HepG2 (cell line): Measurements from ENCODE around the gene NCOA7. TPM values are rescaled to one million over a fixed set of nuclear protein-coding genes. Genes with fewer than 3 reads are reported as not detected.

Source experiments
- ATAC-seq: fragments of 200-7000 bp; cut with Tn5 transposase; 3 replicates; pipeline ENCODE4 v1.9.1; 2020; ENCODE audit warnings: mild to moderate bottlenecking, moderate library complexity
- BruUV-seq: library from RNA; stranded (reverse); fragments of 400-500 nt; replicated peaks from 2 replicates; lab custom pipeline; 2021; lab: Mats Ljungman, UMichigan
- CTCF ChIA-PET: fragments of 300-600 bp; formaldehyde crosslinking; extraction: SDS; loops from one replicate; lab custom pipeline; 2021; ENCODE audit warnings: low total read pairs, inconsistent platforms, low intra/inter-chr PET ratio; lab: Yijun Ruan, JAX
- POLR2A ChIA-PET: fragments of 350-600 bp; sonication (Branson Sonifier 250); formaldehyde crosslinking; loops from one replicate; lab custom pipeline; 2020; ENCODE audit warnings: antibody characterized with exemption, inconsistent platforms; lab: Yijun Ruan, JAX
- DNase-seq: peaks from one replicate; pipeline ENCODE4 v3.0.0-alpha.2; 2015; ENCODE audit warnings: low spot score
- FAIRE-seq: peaks from 3 replicates; lab custom pipeline; 2011; peaks lifted over from hg19 to GRCh38; lab: Jason Lieb, UNC
- H2AFZ ChIP-seq: one replicate; pipeline ENCODE4 v1.6.1; 2011; ENCODE audit warnings: low read length, inconsistent platforms
- H3K27ac ChIP-seq: fragments of 300-600 bp; 3 replicates; pipeline ENCODE4 v1.8.0; 2011; ENCODE audit warnings: mixed run types, mild to moderate bottlenecking, mixed read lengths, low read length, inconsistent platforms; ENCODE audit not compliant: insufficient read depth; ENCODE audit errors: extremely low read length
- H3K27me3 ChIP-seq, 2 experiments: fragments of 200-600 bp in 1 of 2; 2 replicates in 1 of 2; 3 replicates in 1 of 2; pipeline versions ENCODE4 v1.6.0 to v1.8.0; 2011; ENCODE audit warnings: low read length in 2 of 2, mild to moderate bottlenecking in 2 of 2, moderate library complexity in 2 of 2, inconsistent platforms in 1 of 2; ENCODE audit not compliant: insufficient read depth in 2 of 2, control insufficient read depth in 1 of 2
- H3K36me3 ChIP-seq, 2 experiments: fragments of 200-600 bp in 1 of 2; replicated peaks in 1 of 2; 2 replicates in 1 of 2; 3 replicates in 1 of 2; pipeline versions ENCODE4 v1.5.1 to v1.8.0; 2011; ENCODE audit warnings: low read length in 2 of 2, inconsistent platforms in 1 of 2; ENCODE audit not compliant: insufficient read depth in 2 of 2, control insufficient read depth in 1 of 2
- H3K4me1 ChIP-seq: 2 replicates; pipeline ENCODE4 v1.5.1; 2012; ENCODE audit warnings: low read length, inconsistent platforms; ENCODE audit not compliant: insufficient read depth
- H3K4me2 ChIP-seq: 2 replicates; pipeline ENCODE4 v1.6.0; 2011; ENCODE audit warnings: low read depth, low read length, inconsistent platforms
- H3K4me3 ChIP-seq, 3 experiments: fragments of 200-600 bp in 1 of 3; sonication (generic), shearing (Covaris generic) in 1 of 3; replicated peaks in 1 of 3; 2 replicates each; pipeline ENCODE4 v1.5.1; 2011 to 2016; ENCODE audit warnings: low read length in 3 of 3, inconsistent platforms in 2 of 3, low read depth in 2 of 3, mild to moderate bottlenecking in 2 of 3, control low read depth in 1 of 3, mixed read lengths in 1 of 3; ENCODE audit not compliant: insufficient read depth in 1 of 3
- H3K79me2 ChIP-seq: one replicate; pipeline ENCODE4 v1.6.1; 2011; ENCODE audit warnings: low read length, inconsistent platforms; ENCODE audit not compliant: insufficient read depth
- H3K9ac ChIP-seq: 2 replicates; pipeline ENCODE4 v1.6.0; 2011; ENCODE audit warnings: mild to moderate bottlenecking, low read depth, low read length, inconsistent platforms; ENCODE audit not compliant: insufficient read depth
- H3K9me3 ChIP-seq: 2 replicates; pipeline ENCODE4 v1.5.1; 2012; ENCODE audit warnings: mild to moderate bottlenecking, low read length
- H4K20me1 ChIP-seq: 2 replicates; pipeline ENCODE4 v1.6.0; 2011; ENCODE audit warnings: inconsistent platforms, mild to moderate bottlenecking, low read length, moderate library complexity; ENCODE audit not compliant: insufficient read depth
- ARNT2 ChIP-seq: sonication (generic); formaldehyde crosslinking; IDR thresholded peaks from 2 replicates; pipeline ENCODE4 v1.8.0; 2022; ENCODE audit warnings: mild to moderate bottlenecking, low read depth, missing genetic modification reagents, moderate library complexity
- E2F2 ChIP-seq: sonication (generic); formaldehyde crosslinking; IDR thresholded peaks from 2 replicates; pipeline ENCODE4 v1.4.0; 2020; ENCODE audit warnings: missing genetic modification reagents, borderline replicate concordance
- HNF4G ChIP-seq, 2 experiments: sonication (generic) in 1 of 2; formaldehyde crosslinking in 1 of 2; IDR thresholded peaks; 2 replicates each; pipeline versions ENCODE4 v1.4.0 to v1.6.1; 2011 to 2020; ENCODE audit warnings: borderline replicate concordance in 2 of 2, low read depth in 2 of 2, mild to moderate bottlenecking in 2 of 2, low read length in 1 of 2, missing genetic modification reagents in 1 of 2, moderate library complexity in 1 of 2
- MBD4 ChIP-seq: IDR thresholded peaks from 2 replicates; pipeline ENCODE4 v1.6.1; 2012; ENCODE audit warnings: low read length, inconsistent platforms, borderline replicate concordance
- TERF1 ChIP-seq: sonication (generic); formaldehyde crosslinking; IDR thresholded peaks from 2 replicates; pipeline ENCODE4 v1.8.0; 2022; ENCODE audit warnings: mild to moderate bottlenecking, missing genetic modification reagents, moderate library complexity
- ZNF362 ChIP-seq: sonication (generic); formaldehyde crosslinking; IDR thresholded peaks from 2 replicates; pipeline ENCODE4 v1.4.0; 2020; ENCODE audit warnings: missing genetic modification reagents, mild to moderate bottlenecking, borderline replicate concordance
- ZNF510 ChIP-seq: sonication (generic); formaldehyde crosslinking; IDR thresholded peaks from 2 replicates; pipeline ENCODE4 v1.4.0; 2020; ENCODE audit warnings: low read depth, mild to moderate bottlenecking, missing genetic modification reagents
- ZNF674 ChIP-seq: sonication (generic); formaldehyde crosslinking; IDR thresholded peaks from 2 replicates; pipeline ENCODE4 v1.5.0; 2020; ENCODE audit warnings: low read depth, mild to moderate bottlenecking, missing genetic modification reagents
- ZNF780A ChIP-seq: sonication (generic); formaldehyde crosslinking; IDR thresholded peaks from 2 replicates; pipeline ENCODE4 v1.8.0; 2022; ENCODE audit warnings: mild to moderate bottlenecking, missing genetic modification reagents, moderate library complexity
- WGBS: methylation state at CpG from one replicate; pipeline ENCODE4 v1.1.6; 2017; ENCODE audit warnings: low lambda C conversion rate; 5-methylcytosine and 5-hydroxymethylcytosine counted together
- in situ Hi-C: cut with HindIII; loops from 2 replicates; pipeline ENCODE4 v1.10.0; 2017; ENCODE audit warnings: low pct_unique_long_range_greater_than_20kb; ENCODE audit not compliant: extremely low pct_ligation_motif_present
- intact Hi-C: fragments of 100-400 bp; cut with micrococcal nuclease; formaldehyde crosslinking; loops from one replicate; pipeline ENCODE4 v1.10.0; 2022; ENCODE audit not compliant: unreplicated experiment
- polyA plus RNA-seq, 8 experiments: library from polyadenylated mRNA; depleted of rRNA in 3 of 8; stranded (reverse) in 7 of 8; unstranded in 1 of 8; fragments of >200 nt; fragmentation: Illumina TruSeq in 4 of 8; extraction: Trizol in 4 of 8; gene quantifications; 2 replicates each; pipeline versions ENCODE4 v1.2.1 to v1.2.3, GENCODE V29; 2011 to 2016; ENCODE audit warnings: low read depth in 4 of 8, missing spikeins in 1 of 8, mixed read lengths in 1 of 8; ENCODE audit not compliant: insufficient read depth in 1 of 8
- total RNA-seq, 5 experiments: library from RNA; depleted of rRNA; stranded (reverse); fragments of >200 nt; fragmentation: Illumina TruSeq; extraction: Trizol; gene quantifications; 2 replicates each; pipeline ENCODE4 v1.2.3, GENCODE V29; 2016; ENCODE audit warnings: low read depth in 1 of 5
- TF ChIP-seq, protein P1 (sequence below): sonication (generic); formaldehyde crosslinking; IDR thresholded peaks from 2 replicates; pipeline ENCODE4 v1.4.0; 2020; ENCODE audit warnings: missing genetic modification reagents

NCOA7 gene
- total and polyA plus RNA-seq, 2 of the 13 experiments (the other 11 are each of a cell fraction or from before 2014, with no cell fraction given): 13.6 to 20.8 TPM

- ChIA-PET CTCF (no interaction called here), POLR2A (no interaction called here)
- no TSS peak for BruUV-seq
- no peak for TF ChIP-seq ZNF362 (CRISPR knock-in tag)
- TF ChIP-seq ZNF510 (CRISPR knock-in tag): no peak
- TF ChIP-seq ZNF780A (CRISPR knock-in tag): no peak
- TF ChIP-seq, protein P1, sequence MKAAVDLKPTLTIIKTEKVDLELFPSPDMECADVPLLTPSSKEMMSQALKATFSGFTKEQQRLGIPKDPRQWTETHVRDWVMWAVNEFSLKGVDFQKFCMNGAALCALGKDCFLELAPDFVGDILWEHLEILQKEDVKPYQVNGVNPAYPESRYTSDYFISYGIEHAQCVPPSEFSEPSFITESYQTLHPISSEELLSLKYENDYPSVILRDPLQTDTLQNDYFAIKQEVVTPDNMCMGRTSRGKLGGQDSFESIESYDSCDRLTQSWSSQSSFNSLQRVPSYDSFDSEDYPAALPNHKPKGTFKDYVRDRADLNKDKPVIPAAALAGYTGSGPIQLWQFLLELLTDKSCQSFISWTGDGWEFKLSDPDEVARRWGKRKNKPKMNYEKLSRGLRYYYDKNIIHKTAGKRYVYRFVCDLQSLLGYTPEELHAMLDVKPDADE (CRISPR knock-in tag): no peak
- no peak for TF ChIP-seq ZNF674 (CRISPR knock-in tag)
- no peak for TF ChIP-seq MBD4
- no peak for TF ChIP-seq ARNT2
- no peak for TF ChIP-seq HNF4G (IDR thresholded peaks at IDR 0.05; ENCODE audit: borderline replicate concordance, low read depth, low read length)
- no peak for TF ChIP-seq HNF4G (CRISPR knock-in tag; IDR thresholded peaks at IDR 0.05; ENCODE audit: borderline replicate concordance, low read depth)
- no peak for TF ChIP-seq E2F2
- TF ChIP-seq TERF1 (CRISPR knock-in tag): no peak
- no peak overlapping the region for H3K4me2 ChIP-seq
- WGBS: 70% methylated on average over 2 of the region's 2 CpGs
- DNase-seq (no peak), ATAC-seq (no peak), FAIRE-seq (no peak)
- H3K9ac ChIP-seq: no peak overlapping the region
- intact Hi-C loops (no loop called here), in situ Hi-C loops (loop anchor here (10.0 kb wide), 1 partner anchor 227 kb away; no protein-coding TSS in a partner anchor)
- peaks cover 3 to 13% of the 10 kb centered on the region in 2 experiments; a peak in 4 of 5 replicates for H3K27me3 ChIP-seq
- no peak overlapping the region for H3K27ac ChIP-seq
- peaks cover 15% of the 10 kb centered on the region for H3K4me1 ChIP-seq
- no peaks in the 10 kb centered on the region for H3K9me3 ChIP-seq
- H3K36me3 ChIP-seq: no peaks in the 10 kb centered on the region
- no peaks in the 10 kb centered on the region for H4K20me1 ChIP-seq
- H3K79me2 ChIP-seq: no peaks in the 10 kb centered on the region
- no peak overlapping the region for H2AFZ ChIP-seq
- no peak overlapping the region for H3K4me3 ChIP-seq
Observed at GRCh38 chr6:125741336-125741735, 49.4 kb upstream of the NCOA7 start.
